Non-pigmented ciliary epithelial cell (primary cell): ENCODE results near the gene EFCAB10.
A peak's percentile ranks its signal among the peaks of the same experiment; 100 is the strongest.
"Not testable (repeated sequence)": the region's sequence is repeated elsewhere in the genome, so short reads cannot be mapped to it uniquely, and the experiment has no call there.

ENCODE experiments used
- DNase-seq: peaks from one replicate; pipeline ENCODE4 v3.0.0-alpha.2; 2010; ENCODE audit warnings: low read depth

EFCAB10 gene

DNA sequence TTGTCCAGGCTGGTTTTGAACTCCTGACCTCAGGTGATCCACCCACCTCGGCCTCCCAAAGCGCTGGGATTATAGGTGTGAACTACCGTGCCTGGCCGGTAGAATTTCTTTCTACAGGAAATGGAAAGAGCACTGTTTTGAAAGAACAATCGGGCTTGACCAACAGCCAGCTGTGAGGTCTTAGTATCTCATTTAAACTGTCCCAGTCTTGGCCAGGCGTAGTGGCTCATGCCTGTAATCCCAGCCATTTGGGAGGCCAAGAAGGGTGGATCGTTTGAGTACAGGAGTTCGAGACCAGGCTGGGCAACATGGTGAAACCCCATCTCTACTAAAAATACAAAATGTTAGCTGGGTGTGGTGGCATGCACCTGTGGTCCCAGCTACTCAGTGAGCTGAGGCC, 17.8 kb upstream of the EFCAB10 start:
- DNase-seq: not testable (repeated sequence)

DNA sequence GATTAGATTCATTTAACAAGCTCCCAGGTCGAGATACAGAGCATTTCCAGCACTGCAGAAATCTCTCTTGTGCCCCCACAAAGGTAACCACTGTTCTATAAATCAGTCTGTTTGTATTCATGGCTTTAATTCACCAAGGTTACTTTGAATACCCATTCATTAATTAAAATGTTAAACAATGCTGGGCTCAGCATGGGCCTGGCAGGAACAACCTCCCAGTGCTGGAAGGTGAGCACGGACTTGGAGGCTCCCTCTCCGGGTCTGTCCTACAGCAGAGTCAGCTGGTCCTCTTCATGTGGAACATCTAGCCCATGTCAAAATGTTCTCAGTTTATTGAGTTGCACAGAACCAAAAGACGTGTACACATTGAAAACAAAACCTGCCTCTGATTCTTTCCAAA, 15.6 kb upstream of the EFCAB10 start:
- DNase-seq: no peak

DNA sequence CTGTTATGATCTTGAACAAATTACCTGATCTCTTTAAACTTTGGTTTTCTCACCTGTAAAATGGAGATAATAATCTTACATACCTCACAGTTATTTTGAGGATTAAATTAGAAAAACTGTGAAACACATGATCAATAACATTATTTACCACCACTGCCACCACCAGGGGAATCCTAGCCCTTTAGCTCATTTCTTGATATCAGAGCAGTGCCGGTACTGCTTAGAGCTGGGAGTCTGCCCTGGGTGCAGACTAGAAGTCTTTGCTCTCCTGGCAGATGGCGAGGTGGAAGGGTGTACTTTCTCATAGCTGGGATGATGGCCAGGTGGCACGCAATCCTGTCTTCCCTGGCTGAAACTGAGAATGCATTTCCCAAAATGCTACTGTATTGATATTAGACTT, 12.7 kb upstream of the EFCAB10 start:
- DNase-seq: no peak

DNA sequence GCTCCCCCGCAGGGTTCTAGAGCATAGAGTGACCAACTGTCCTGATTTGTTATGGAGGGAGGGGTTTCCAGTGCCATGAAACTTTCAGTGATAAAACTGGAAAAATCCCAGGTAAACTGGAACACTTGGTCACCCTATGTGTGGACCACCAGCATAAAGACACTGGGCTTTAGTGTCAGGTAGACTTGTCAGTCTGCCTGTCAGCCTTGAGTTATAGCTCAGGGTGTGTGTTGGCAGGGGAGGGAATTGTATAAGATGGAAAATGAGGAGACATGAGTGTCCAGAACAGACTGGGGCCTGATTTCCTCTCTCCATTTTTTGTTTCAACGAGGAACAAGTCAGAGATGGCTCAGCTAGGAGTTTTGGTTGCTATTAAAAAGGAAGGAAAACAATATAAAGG, 10.2 kb upstream of the EFCAB10 start:
- no peak for DNase-seq

DNA sequence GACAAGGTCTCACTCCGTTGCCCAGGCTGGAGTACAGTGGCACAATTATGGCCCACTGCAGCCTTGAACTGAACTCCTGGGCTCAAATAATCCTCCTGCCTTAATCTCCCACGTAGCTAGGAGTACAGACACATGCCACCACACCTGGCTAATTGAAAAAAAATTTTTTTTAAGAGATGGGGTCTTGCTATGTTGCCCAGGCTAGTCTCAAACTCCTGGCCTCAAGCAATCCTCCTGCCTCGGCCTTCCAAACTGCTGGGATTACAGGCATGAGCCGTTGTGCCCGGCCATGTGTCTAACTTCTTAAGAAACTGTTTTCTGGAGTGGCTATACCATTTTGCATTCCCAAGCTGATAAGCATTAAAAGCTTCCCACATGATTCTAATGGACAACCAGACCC, 9.5 kb upstream of the EFCAB10 start:
- DNase-seq: no peak

GRCh38 chr7:105589356-105590077, 8.2 kb upstream of the EFCAB10 start:
- DNase-seq: peak; percentile 32

GRCh38 chr7:105587909-105588635, 6.8 kb upstream of the EFCAB10 start:
- DNase-seq: no peak

DNA sequence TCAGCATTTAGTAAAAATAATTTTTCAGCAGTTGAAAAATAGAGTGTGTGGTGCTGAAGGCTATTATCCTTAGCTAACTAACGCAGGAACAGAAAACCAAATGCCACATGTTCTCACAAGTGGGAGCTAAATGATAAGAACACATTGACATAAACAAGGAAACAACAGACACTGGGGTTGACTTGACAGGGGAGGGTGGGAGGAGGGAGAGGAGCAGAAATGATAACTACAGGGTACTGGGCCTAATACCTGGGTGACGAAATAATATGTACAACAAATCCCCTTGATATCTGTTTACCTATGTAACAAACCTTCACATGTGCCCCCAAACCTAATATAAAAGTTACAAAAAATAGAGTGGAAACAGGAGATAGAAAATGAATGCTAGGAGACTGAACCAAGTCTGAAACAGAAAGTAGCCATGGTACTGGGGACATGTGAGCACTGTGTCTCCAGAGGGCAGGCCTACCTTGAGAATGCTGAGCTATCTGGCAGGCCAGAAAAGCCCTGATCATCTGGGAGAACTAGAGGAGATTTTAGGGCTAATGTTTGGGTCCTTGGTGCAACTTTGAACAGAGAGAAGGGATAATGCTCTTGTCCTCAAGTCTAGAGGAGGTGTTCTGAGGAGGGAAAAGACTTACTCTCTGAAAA, 4.7 kb upstream of the EFCAB10 start:
- no peak for DNase-seq

DNA sequence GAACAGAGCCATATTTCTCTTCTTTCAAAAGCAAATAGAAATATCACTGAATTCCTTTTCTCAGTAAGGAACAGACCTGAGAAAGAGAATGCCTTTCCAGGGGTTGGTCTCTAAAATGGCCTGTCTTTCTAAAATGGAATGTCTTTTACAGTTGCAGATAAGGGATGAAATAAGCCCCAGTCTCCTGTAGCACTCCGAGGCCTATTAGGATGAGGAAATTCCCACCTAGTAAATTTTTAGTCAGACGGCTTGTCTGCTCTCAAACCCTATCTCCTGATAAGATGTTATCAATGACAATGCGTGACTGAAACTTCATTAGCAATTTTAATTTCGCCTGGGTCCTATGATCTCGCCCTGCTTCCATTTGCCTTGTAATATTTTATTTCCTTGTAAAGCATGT, 2.9 kb upstream of the EFCAB10 start:
- no peak for DNase-seq

DNA sequence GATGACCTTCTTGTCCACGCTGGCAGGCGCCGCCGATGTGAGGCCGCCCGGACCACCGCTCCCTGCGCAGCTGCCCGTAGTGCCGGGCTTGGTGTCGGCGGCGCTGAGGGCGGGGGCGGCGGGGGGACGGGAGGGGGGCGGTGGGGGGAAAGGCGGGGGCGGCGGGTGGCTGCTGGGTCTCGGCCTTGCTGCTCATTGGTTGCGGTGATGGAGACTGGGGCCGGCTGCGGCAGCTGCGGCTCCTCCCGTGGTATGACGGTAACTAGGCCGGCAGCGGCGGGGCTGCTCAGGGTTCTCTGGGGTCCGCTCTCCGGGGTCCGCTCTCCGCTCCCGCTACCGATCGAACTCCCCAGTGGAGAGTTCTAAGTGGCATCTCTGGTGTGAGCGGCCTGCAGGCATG, 1.8 kb upstream of the EFCAB10 start:
- no peak for DNase-seq

- DNase-seq: no peak
These were observed 1.1 kb downstream of the EFCAB10 start for GRCh38 chr7:105580022-105580740.

GRCh38 chr7:105578496-105578895, 2.8 kb downstream of the EFCAB10 start:
- DNase-seq: no peak

- DNase-seq: no peak
These were observed 4.0 kb downstream of the EFCAB10 start for GRCh38 chr7:105577251-105577650.

GRCh38 chr7:105571891-105572290, 9.4 kb downstream of the EFCAB10 start:
- DNase-seq: no peak

DNA sequence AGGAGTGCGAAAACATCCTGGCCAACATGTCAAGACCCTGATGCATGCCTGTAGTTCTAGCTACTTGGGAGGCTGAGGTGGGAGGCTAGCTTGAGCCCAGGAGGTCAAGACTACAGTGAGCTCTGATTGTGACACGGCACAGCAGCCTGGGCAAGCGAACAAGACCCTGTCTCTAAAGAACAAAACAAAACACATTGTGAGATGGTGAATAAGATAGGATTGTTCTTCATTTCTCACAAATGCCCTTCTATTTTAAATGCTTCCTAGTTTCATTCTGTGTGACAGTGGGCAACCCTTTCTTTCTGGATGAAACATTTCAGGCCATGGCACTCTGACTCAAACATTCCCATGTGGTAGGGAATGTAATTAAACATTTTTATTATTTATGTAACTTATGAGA, 13.5 kb downstream of the EFCAB10 start:
- no peak for DNase-seq

DNA sequence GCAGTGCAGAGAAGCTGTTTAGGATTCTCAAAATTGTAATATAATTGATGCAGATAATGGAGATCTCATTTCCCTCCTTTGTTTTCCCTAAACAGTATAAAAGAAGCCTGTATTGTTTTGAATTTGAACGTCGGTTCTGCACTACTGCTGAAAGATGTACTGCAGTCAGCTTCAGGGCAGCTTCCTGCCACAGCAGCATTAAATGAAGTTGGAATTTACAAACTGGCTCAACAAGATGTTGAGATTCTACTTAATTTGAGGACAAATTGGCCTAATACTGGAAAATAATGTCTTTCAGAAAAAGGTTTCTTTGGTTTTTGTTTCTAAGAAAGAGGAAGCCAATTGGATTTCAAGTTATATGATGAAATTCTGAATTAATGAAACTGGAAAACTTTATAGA, 14.3 kb downstream of the EFCAB10 start:
- no peak for DNase-seq

- DNase-seq: no peak
These were observed 16.1 kb downstream of the EFCAB10 start for GRCh38 chr7:105565190-105565589.

DNA sequence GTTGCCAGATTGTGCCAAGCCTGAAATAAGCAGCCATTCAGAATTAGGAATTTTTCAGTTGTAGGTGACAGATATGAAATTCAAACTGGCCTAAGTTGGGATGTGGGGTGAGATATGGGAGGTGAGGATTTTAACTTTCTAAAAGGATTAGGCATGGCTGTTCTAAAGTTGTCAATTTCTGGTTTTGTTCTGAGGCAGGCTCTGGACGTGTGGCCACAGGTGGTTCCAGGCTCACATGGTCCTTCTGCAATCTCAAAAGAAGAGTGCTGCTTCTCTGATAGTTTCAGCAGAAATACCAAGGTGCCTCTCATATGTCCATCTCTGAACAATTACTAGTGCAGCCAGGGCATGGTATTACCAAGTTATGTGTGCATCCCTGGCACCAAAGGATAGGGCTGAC, 21.4 kb downstream of the EFCAB10 start:
- DNase-seq: no peak

DNA sequence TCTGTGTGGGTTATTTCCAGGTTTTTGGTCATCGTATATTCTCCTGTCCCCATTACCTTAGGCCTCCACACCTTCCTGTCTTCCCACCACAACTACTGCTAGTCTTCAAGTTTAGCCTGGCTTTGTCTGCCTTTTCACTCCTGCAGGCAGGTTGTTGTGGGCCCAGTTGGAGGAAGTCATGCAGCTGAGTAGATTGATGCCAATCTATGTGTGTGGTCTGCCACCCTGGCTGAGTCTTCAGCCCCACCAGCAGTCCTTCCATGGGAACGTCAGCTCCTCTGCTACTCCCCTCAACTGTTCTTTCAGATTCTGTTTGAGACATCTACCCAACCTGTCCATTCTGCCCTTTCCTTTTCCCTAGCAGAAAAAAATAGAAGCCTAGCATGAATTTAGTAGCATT, 43.0 kb downstream of the EFCAB10 start:
- no peak for DNase-seq

DNA sequence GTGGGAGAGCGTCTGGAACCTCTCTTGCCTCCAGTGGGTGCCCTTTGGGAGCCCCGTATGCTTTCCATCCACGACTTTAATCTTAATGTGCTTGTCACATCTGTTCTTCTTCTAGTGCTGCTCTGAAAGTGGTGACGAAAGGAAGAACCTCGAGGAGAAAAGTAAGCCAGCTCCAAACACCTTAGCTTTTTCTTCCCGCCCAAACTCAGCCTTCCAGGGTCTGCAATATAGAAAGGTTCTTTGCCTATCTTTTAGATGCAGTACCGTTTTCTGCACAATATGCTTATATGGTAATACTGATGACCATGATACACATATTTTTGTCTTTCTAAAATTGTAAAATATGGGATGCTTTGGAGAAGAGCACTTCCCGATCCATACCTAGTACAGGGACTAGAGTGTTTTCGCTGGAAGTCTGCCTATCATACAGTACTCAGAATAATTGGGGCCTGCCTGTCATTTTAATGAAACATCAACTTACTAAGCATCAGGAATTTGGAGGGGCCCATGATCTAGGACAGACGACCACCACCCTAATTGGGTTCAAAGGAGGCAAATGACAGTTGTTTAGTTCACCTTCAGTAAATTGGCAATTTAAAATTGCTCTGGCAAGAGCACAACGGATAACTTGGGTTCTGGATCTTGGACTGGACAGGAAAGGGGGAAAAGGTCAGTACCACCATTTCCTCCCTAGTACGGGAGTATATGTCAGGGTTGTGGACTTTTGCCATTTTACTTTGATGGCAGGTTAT, 48.4 kb downstream of the EFCAB10 start:
- no peak for DNase-seq

DNA sequence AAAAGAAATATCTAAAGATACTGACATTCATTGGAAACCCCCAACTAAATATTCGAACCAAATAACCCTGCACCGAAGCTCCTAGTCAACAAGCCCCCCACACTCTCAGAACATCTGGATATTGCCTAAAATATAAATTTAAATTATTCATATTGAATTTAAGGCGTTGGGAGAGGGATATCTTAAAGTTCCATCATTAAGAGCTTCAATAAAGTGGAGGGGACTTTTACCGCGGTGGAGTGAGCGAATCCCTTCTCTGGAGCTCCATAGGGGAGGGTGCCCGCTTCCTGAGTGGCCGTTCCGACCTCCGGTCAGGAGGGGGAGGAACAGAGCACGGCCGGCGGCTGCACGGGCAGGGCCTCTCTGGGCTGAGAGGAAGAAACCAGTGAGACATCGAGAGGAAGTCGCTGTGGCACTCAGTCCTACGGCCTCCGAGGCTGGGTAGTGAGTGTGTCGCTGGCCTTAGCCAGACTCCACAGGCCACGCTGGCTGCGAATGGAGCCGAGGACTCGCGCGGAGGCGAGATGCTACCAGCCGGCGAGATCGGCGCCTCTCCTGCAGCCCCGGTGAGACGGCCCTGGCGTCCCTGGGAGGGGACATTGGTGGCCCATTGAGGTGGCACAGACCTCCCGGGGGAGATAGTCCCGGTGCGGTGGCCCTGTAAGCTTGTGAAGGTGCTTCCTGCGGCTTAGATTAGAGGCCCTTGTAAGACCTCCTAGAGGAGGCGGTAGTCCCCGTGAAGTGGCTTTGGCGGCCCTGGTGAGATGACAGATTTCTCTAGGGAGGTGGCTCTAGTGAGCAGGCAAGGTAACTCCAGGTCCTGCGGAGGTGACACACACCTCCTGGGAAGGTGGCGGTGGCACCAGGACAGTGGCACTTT, 49.3 kb downstream of the EFCAB10 start, which contains the start of gene RINT1:
Gene RINT1, plus strand, starts transcription at position 410 of the 880 bp plus-strand sequence. Its CDS starts 115 bp downstream, at position 525.
- peak; percentile 44 for DNase-seq
